Fibroblast of lung (primary cell): ENCODE measurements around the gene PCSK5. TPM values are rescaled to one million over a fixed set of nuclear protein-coding genes. Genes with fewer than 3 reads are reported as not detected.
A peak's percentile ranks its signal among the peaks of the same experiment; 100 is the strongest.

Source experiments
- DNase-seq, 2 donors: peaks; one replicate each; pipeline versions ENCODE4 v3.0.0 to v3.0.0-alpha.2; 2010; ENCODE audit warnings: low read depth in 2 of 2
- H2AFZ ChIP-seq: 2 replicates; pipeline ENCODE4 v1.5.1; 2012; ENCODE audit warnings: low read length, control low read depth, inconsistent platforms
- H3K27ac ChIP-seq: 2 replicates; pipeline ENCODE4 v1.5.1; 2011; ENCODE audit warnings: low read length, control low read depth; ENCODE audit not compliant: insufficient read depth
- H3K27me3 ChIP-seq: 2 replicates; pipeline ENCODE4 v1.5.1; 2011; ENCODE audit warnings: mild to moderate bottlenecking, low read length; ENCODE audit not compliant: control insufficient read depth, insufficient read depth
- H3K36me3 ChIP-seq: 2 replicates; pipeline ENCODE4 v1.5.1; 2011; ENCODE audit warnings: low read length; ENCODE audit not compliant: control insufficient read depth, insufficient read depth
- H3K4me1 ChIP-seq: 2 replicates; pipeline ENCODE4 v1.5.1; 2011; ENCODE audit warnings: low read length; ENCODE audit not compliant: control insufficient read depth, insufficient read depth; ENCODE audit errors: extremely low read depth
- H3K4me2 ChIP-seq: 2 replicates; pipeline ENCODE4 v1.5.1; 2011; ENCODE audit warnings: low read length, control low read depth; ENCODE audit not compliant: insufficient read depth; ENCODE audit errors: extremely low read depth
- H3K4me3 ChIP-seq, 4 experiments: fragments of 200-600 bp in 1 of 4; sonication (generic) in 1 of 4; replicated peaks in 1 of 4; 2 replicates each; pipeline ENCODE4 v1.5.1; 2011 to 2016; ENCODE audit warnings: low read length in 4 of 4, low read depth in 3 of 4, mild to moderate bottlenecking in 3 of 4, control low read depth in 2 of 4, inconsistent platforms in 1 of 4, mixed read lengths in 1 of 4; ENCODE audit not compliant: insufficient read depth in 1 of 4; ENCODE audit errors: control extremely low read depth in 1 of 4
- H3K79me2 ChIP-seq: 2 replicates; pipeline ENCODE4 v1.5.1; 2012; ENCODE audit warnings: mild to moderate bottlenecking, low read length, inconsistent platforms; ENCODE audit not compliant: control insufficient read depth, insufficient read depth
- H3K9ac ChIP-seq: 2 replicates; pipeline ENCODE4 v1.5.1; 2011; ENCODE audit warnings: mild to moderate bottlenecking, low read length, control low read depth; ENCODE audit not compliant: insufficient read depth
- H3K9me3 ChIP-seq: 2 replicates; pipeline ENCODE4 v1.5.1; 2012; ENCODE audit warnings: low read depth, low read length; ENCODE audit not compliant: control insufficient read depth, insufficient read depth
- H4K20me1 ChIP-seq: 2 replicates; pipeline ENCODE4 v1.5.1; 2011; ENCODE audit warnings: low read length; ENCODE audit not compliant: control insufficient read depth, insufficient read depth; ENCODE audit errors: extremely low read depth
- EZH2 ChIP-seq: IDR thresholded peaks from 2 replicates; pipeline ENCODE4 v1.5.1; 2012; ENCODE audit warnings: low read length, control low read depth, mild to moderate bottlenecking; ENCODE audit errors: missing control alignments
- polyA plus RNA-seq, 2 donors: library from polyadenylated mRNA; depleted of rRNA in 1 of 2; stranded (reverse) in 1 of 2; unstranded in 1 of 2; fragments of >200 nt; gene quantifications; 2 replicates each; pipeline ENCODE4 v1.2.1, GENCODE V29; 2011 to 2012; ENCODE audit warnings: missing spikeins in 1 of 2
- total RNA-seq: library from RNA; depleted of rRNA; stranded (reverse); fragments of >200 nt; gene quantifications from 2 replicates; pipeline ENCODE4 v1.2.1, GENCODE V29; 2014
- TF ChIP-seq, protein P1 (sequence below), 2 donors: IDR thresholded peaks in 1 of 2; conservative IDR thresholded peaks in 1 of 2; 1 replicate in 1 of 2; 2 replicates in 1 of 2; pipeline ENCODE4 v1.5.1; 2011 to 2012; ENCODE audit warnings: low read length in 2 of 2, control low read depth in 1 of 2, inconsistent platforms in 1 of 2, low read depth in 1 of 2, mild to moderate bottlenecking in 1 of 2

The PCSK5 gene
- total and polyA plus RNA-seq, 2 donors (not counting 1 experiment from before 2014, with no cell fraction given) = 3.1 to 4.8 TPM

DNA sequence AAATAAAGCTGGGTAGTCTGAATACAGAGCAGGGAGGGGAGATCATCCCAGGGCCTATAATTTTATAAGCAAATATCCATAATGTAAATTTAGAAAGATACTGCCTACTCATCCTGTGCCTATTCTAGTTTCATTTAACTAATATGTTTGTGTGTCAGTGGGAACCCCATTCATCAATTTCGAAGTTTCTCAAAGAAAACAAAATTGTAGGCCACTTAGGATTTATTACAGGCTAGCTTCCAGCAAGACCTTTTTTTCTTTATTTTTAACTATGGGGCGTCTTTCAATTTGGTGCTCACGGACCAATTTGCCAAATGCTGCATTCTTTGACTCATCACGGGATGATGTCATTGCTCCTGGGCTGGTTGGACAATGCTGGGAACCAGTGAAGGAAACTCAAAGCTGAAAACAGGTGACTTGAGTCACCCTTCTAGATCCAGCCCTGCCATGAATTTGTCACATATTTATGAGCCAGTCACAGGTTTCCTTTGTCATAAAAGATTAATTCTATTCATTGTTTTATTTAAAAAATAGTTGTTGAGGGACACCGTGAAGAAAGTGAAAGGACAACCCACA is 13.4 kb downstream of the PCSK5 start:
- H3K4me1 ChIP-seq = peaks cover 2% of the 10 kb centered on the region
- no peak overlapping the region for H3K4me3 ChIP-seq
- no peak overlapping the region for H3K9ac ChIP-seq
- H3K4me2 ChIP-seq = no peak overlapping the region
- H2AFZ ChIP-seq = no peak overlapping the region
- no peaks in the 10 kb centered on the region for H3K9me3 ChIP-seq
- H3K79me2 ChIP-seq = no peaks in the 10 kb centered on the region
- H3K27ac ChIP-seq = no peak overlapping the region
- no peaks in the 10 kb centered on the region for H3K27me3 ChIP-seq
- H3K36me3 ChIP-seq = no peaks in the 10 kb centered on the region
- no peaks in the 10 kb centered on the region for H4K20me1 ChIP-seq
- DNase-seq = peak in 1 of 2 donors; percentile 89
- no peak for TF ChIP-seq EZH2
- TF ChIP-seq, protein P1, sequence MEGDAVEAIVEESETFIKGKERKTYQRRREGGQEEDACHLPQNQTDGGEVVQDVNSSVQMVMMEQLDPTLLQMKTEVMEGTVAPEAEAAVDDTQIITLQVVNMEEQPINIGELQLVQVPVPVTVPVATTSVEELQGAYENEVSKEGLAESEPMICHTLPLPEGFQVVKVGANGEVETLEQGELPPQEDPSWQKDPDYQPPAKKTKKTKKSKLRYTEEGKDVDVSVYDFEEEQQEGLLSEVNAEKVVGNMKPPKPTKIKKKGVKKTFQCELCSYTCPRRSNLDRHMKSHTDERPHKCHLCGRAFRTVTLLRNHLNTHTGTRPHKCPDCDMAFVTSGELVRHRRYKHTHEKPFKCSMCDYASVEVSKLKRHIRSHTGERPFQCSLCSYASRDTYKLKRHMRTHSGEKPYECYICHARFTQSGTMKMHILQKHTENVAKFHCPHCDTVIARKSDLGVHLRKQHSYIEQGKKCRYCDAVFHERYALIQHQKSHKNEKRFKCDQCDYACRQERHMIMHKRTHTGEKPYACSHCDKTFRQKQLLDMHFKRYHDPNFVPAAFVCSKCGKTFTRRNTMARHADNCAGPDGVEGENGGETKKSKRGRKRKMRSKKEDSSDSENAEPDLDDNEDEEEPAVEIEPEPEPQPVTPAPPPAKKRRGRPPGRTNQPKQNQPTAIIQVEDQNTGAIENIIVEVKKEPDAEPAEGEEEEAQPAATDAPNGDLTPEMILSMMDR (conservative IDR thresholded peaks at IDR 0.05 in 1 of 2, IDR thresholded peaks at IDR 0.05 in 1 of 2; ENCODE audit: low read depth in 1 of 2, low read length in 2 of 2) = no peak

GRCh38 chr9:75904364-75904763 is 13.9 kb downstream of the PCSK5 start:
- Histone ChIP-seq H3K9ac (no peak overlapping the region), H3K4me2 (no peak overlapping the region), H3K4me3 (no peak overlapping the region)

GRCh38 chr9:75906531-75906930 is 16.1 kb downstream of the PCSK5 start:
- Histone ChIP-seq H3K9ac (no peak overlapping the region), H3K27me3 (no peaks in the 10 kb centered on the region), H3K4me3 (no peak overlapping the region), H4K20me1 (no peaks in the 10 kb centered on the region), H3K4me1 (peaks cover 2% of the 10 kb centered on the region), H3K9me3 (no peaks in the 10 kb centered on the region), H2AFZ (no peak overlapping the region), H3K36me3 (no peaks in the 10 kb centered on the region), H3K79me2 (no peaks in the 10 kb centered on the region), H3K27ac (no peak overlapping the region), H3K4me2 (no peak overlapping the region)
- no peak for DNase-seq
- TF ChIP-seq, protein P1 (conservative IDR thresholded peaks at IDR 0.05 in 1 of 2, IDR thresholded peaks at IDR 0.05 in 1 of 2; ENCODE audit: low read depth in 1 of 2, low read length in 2 of 2) = no peak
- TF ChIP-seq EZH2 = no peak

More at GRCh38 chr9:75904364-75904763, 13.9 kb downstream of the PCSK5 start:
- Histone ChIP-seq H2AFZ (no peak overlapping the region), H4K20me1 (no peaks in the 10 kb centered on the region), H3K27ac (no peak overlapping the region), H3K27me3 (no peaks in the 10 kb centered on the region), H3K36me3 (no peaks in the 10 kb centered on the region), H3K79me2 (no peaks in the 10 kb centered on the region), H3K9me3 (no peaks in the 10 kb centered on the region), H3K4me1 (peaks cover 2% of the 10 kb centered on the region)
- no peak for DNase-seq
- TF ChIP-seq, protein P1 (conservative IDR thresholded peaks at IDR 0.05 in 1 of 2, IDR thresholded peaks at IDR 0.05 in 1 of 2; ENCODE audit: low read depth in 1 of 2, low read length in 2 of 2) = no peak
- TF ChIP-seq EZH2 = no peak
